SK-N-SH (cell line): Measurements from ENCODE around the gene TCEAL4.

Experiments used
- CHD2 ChIP-seq: fragments of 150-350 bp; IDR thresholded peaks from 2 replicates; pipeline ENCODE4 v1.6.1; 2018; ENCODE audit warnings: low read length; ENCODE audit not compliant: partially characterized antibody
- EP300 ChIP-seq, 2 experiments: IDR thresholded peaks; 2 replicates each; pipeline versions ENCODE4 v1.4.0 to v1.6.1; 2012; ENCODE audit warnings: borderline replicate concordance in 1 of 2, low read depth in 1 of 2, low read length in 1 of 2
- FOXJ3 ChIP-seq: sonication (generic); formaldehyde crosslinking; IDR thresholded peaks from 2 replicates; pipeline ENCODE4 v1.5.1; 2020; ENCODE audit warnings: mild to moderate bottlenecking, missing genetic modification reagents
- JUND ChIP-seq: IDR thresholded peaks from 2 replicates; pipeline ENCODE4 v1.4.0; 2012
- NRF1 ChIP-seq: IDR thresholded peaks from 2 replicates; pipeline ENCODE4 v1.6.1; 2012; ENCODE audit warnings: low read depth, mild to moderate bottlenecking, low read length
- TF ChIP-seq, protein P1 (sequence below): fragments of 200-600 bp; sonication (generic); IDR thresholded peaks from 2 replicates; pipeline ENCODE4 v1.6.1; 2017; ENCODE audit warnings: antibody characterized with exemption, mild to moderate bottlenecking, moderate library complexity

DNA sequence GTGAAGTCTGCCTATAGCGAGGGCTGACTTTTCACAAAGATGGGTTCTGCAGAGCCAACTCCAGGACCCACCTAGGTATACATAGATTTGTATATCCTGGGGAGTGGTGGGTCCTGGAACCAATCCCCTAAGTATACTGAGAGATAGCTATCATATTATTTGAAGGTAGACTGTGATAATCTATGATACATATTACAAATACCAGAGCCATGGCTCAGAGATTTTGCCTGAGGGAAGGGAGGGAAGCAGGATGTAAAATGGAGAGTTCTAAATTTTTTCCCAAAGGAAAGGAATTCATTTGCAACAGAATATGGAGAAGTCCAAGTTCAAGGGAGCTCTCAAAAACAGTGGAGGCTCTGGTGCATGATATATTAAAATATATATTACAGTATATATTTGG lies 29.7 kb downstream of the TCEAL4 start:
- TF ChIP-seq EP300 (IDR thresholded peaks at IDR 0.05; ENCODE audit: borderline replicate concordance in 1 of 2, low read depth in 1 of 2, low read length in 1 of 2), result no peak
- TF ChIP-seq, protein P1, sequence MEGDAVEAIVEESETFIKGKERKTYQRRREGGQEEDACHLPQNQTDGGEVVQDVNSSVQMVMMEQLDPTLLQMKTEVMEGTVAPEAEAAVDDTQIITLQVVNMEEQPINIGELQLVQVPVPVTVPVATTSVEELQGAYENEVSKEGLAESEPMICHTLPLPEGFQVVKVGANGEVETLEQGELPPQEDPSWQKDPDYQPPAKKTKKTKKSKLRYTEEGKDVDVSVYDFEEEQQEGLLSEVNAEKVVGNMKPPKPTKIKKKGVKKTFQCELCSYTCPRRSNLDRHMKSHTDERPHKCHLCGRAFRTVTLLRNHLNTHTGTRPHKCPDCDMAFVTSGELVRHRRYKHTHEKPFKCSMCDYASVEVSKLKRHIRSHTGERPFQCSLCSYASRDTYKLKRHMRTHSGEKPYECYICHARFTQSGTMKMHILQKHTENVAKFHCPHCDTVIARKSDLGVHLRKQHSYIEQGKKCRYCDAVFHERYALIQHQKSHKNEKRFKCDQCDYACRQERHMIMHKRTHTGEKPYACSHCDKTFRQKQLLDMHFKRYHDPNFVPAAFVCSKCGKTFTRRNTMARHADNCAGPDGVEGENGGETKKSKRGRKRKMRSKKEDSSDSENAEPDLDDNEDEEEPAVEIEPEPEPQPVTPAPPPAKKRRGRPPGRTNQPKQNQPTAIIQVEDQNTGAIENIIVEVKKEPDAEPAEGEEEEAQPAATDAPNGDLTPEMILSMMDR, result no peak
- no peak for TF ChIP-seq NRF1
- no peak for TF ChIP-seq CHD2
- no peak for TF ChIP-seq JUND
- no peak for TF ChIP-seq FOXJ3 (CRISPR knock-in tag)
